GM18519 (cell line): ENCODE results near the gene ACTN3.
"Not testable (repeated sequence)": the region's sequence is repeated elsewhere in the genome, so short reads cannot be mapped to it uniquely, and the experiment has no call there.

ENCODE experiments used
- ATAC-seq: cut with Tn5 transposase; IDR thresholded peaks from one replicate; pipeline ENCODE4 v1.9.1; 2021; ENCODE audit warnings: mild to moderate bottlenecking, moderate library complexity; ENCODE audit not compliant: unreplicated experiment, low FRiP score

ACTN3 gene

DNA sequence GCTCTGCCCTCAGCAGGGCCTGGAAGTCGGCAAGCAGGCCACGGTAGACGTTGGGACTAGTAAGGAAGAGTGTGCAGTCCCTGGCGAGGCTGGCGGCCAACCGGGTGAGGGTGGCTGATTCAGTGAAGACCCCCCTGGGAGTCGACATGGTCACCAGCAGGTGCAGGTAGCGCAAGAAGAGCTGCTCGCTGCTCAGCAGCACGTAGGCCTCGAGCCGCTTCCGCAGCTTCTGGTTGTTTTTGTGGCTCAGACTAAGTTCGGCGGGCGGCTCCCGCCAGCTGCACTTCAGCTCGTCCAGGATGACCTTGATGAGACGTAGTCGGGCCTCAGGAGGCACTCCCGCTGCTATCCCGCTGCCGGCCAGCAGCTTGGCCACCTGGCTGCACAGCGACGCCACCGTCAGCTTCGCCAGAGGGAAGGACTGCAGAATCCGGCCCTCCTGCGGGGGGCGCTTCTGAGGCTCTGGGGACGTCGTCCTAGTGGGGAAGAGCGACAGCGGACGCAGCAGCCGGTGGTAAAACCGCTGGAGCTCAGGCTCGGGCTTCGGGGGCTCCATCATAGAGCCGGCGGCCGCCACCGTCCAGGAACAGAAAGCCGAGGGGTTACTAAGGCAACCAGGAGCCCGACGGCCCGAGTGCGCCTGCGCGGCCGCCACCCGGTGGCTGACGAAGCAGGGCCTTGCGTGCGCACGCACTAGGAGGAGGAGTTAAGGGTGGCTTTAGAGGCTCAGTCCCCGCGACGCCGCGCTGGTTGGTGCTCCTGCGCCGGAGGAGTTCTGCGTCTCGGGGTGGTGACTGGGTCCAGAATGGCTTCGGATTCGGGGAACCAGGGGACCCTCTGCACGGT lies 46.0 kb downstream of the ACTN3 start, which contains the start of the genes CCDC87 and CCS:
Gene CCDC87, minus strand, starts transcription at position 607 of the 846 bp plus-strand sequence. Its CDS starts 48 bp downstream, at position 559.
Gene CCS, plus strand, starts transcription at position 729 of the 846 bp plus-strand sequence. Its CDS starts 77 bp downstream, at position 806.
- peak; percentile 84 for ATAC-seq

- peak; percentile 11 for ATAC-seq
Observed at GRCh38 chr11:66593303-66593635, 46.6 kb downstream of the ACTN3 start.

DNA sequence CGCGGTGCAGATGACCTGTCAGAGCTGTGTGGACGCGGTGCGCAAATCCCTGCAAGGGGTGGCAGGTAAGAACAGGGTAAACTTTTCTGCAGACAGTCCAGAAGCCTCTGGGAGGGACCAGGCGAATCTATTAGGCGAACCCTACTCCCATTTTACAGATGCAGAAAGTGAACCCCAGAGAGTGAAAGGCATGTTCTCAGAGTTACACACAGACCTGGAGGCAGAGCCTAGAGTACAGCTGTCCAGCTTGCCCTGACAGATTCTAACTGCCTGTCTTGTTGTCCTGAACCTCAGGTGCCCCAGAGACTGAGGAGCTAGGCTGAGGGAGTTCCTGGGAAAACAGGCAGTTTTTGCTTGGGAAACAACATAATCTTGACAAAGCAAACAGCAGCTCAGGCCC lies 46.9 kb downstream of the ACTN3 start:
- ATAC-seq, result no peak

GRCh38 chr11:66595245-66595904 lies 48.7 kb downstream of the ACTN3 start:
- no peak for ATAC-seq

- no peak for ATAC-seq
Observed at GRCh38 chr11:66598993-66599392, 52.3 kb downstream of the ACTN3 start.

- ATAC-seq, result no peak
Observed at GRCh38 chr11:66600219-66600618, 53.5 kb downstream of the ACTN3 start.

GRCh38 chr11:66600631-66601233 lies 54.0 kb downstream of the ACTN3 start:
- ATAC-seq, result no peak

GRCh38 chr11:66603072-66603471 lies 56.4 kb downstream of the ACTN3 start:
- ATAC-seq, result no peak

- no peak for ATAC-seq
Observed at GRCh38 chr11:66604155-66604554, 57.5 kb downstream of the ACTN3 start.

DNA sequence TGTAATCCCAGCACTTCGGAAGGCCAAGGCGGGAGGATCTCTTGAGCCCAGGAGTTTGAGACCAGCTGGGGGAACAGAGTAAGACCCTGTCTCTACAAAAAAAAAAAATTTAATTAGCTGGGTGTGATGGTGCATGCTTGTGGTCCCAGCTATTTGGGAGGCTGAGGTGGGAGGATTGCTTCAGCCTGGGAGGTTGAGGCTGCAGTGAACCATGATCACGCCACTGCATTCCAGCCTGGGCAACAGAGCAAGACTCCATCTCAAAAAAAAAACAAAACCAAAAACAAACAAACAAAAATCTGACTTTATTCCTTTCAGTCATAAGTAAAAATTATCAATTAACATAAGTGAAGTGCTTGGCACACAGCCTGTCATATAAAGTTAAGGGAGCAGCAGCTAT lies 59.9 kb downstream of the ACTN3 start:
- not testable (repeated sequence) for ATAC-seq

DNA sequence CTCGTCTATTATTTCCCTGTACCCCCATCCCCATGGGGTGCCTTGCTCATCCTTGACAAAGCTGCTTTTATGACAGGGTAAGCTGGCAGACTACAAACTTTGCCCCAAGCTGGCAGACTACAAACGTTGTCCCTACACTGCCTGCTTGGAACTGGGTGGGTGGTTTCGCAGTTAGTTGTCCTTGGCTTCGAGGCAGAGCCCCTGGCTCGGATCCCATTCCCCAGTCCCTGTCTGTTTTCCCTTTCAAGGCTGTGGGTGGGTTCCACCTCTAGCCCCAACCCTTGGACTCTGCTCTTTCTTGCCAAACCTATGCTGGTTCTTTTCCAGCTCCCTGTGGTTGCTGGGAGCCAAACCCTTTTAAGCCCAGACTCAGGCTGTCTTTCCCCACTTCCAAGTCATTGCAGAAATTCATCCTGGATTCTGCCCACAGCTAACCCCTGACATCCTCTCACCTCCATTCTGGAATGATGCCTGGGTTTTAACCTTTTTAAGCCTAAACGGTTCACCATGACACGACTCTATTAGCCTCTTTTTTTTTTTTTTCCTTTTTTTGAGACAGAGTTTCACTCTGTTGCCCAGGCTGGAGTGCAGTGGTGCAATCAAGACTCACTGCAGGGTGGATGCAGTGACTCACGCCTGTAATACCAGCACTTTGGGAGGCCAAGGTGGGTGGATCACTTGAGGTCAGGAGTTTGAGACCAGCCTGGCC lies 60.6 kb downstream of the ACTN3 start:
- no peak for ATAC-seq

GRCh38 chr11:66609721-66610617 lies 63.3 kb downstream of the ACTN3 start:
- ATAC-seq, result no peak

DNA sequence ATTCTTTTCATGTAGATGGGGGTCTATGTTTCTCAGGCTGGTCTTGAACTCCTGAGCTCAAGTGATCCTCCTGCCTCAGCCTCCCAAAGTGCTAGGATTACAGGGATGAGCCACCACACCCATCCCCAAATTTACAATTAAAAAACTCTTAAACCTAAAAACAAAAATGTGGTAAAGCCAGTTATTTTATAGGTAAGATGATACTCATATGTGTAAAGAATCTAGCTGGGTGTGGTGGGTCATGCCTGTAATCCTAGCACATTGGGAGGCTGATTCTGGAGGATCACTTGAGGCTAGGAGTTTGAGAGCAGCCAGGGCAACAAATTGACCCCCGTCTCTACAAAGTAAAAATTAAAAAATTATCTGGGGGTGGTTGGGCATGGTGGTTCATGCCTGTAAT lies 65.8 kb downstream of the ACTN3 start:
- no peak for ATAC-seq
